TTC549 (cell line): Measurements from ENCODE around the gene DNAJC27.
"Not testable (repeated sequence)": the region's sequence is repeated elsewhere in the genome, so short reads cannot be mapped to it uniquely, and the experiment has no call there.

ENCODE experiments used
- FAIRE-seq: peaks from 2 replicates; lab custom pipeline; 2012; peaks lifted over from hg19 to GRCh38; lab: Jason Lieb, UNC

The DNAJC27 gene

DNA sequence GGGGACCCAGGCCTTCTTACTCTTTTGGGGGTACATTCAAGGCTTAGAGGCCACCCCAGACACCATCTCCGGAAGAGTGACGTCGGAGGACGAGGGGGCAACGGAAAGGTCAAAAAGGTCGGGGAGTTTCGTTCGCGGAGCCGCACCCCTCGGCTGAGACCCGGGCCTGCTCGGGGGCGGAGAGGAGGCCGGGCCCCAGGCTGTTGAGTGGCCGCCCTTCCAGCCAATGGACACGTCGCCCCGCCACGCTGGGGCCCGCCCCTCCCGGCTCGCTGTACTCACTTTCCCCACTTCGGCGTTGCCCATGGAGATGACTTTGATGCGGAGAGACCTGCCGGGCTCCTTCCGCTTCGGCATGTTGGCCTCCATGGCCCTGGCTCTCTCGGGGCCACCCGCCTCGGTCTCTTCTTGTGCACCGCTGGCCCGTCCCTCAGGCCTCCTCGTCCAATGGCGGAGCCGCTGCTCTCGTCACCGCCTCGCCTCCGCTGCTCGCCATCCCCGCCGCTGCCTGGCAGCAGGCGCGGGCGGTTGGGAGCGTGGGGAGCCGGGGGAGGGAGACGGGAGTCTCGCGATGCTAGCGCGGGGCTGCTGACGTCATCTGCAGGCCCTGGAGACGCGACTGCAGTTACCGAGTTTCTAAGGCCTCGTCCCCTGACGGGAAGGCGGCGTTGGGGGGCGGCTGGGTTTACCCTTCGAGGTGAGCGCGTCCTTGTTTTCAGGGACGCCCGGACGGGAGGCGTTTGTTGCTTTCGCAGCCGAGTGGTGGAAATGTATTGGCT lies at the start of gene DNAJC27:
Gene DNAJC27 (minus strand): TSS at position 420 of the 779 bp plus-strand sequence. CDS start 51 bp downstream, at position 369.
- FAIRE-seq, result peak; percentile 73

DNA sequence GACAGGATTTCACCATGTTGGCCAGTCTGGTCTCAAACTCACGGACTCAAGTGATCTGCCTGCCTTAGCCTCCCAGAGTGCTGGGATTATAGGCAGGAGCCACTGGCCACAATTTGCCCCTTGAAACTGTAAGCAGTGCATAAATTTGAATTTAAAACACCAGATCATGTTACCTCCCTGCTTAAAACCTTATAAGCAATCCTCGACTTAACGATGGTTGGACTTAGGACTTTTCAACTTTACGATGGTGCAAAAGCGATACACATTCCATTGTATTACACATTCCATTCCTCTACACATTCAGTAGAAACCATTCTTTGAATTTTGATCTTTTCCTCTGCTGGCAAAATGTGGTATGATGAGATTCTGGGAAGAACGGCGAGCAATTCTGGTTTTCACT lies 46.9 kb upstream of the DNAJC27 start:
- FAIRE-seq, result no peak

DNA sequence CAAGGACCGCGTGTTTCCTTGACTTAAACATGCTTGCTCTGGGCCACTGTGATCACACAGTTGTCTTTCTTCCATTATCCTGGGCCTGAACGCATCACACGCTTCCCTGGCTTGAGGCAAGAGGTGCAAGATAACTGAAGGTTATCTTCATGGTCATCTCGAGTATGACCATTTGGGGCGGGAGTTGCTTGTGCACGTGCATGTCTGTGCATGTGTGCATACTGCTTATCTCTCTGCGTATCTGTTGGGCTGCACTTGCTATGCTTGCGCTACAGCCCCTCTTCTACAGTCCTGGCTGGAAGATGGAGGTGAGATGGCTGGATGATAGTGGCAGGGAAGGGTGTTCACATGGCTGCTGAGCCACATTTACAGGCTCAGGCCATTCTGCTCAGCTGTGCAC lies 42.9 kb upstream of the DNAJC27 start:
- no peak for FAIRE-seq

DNA sequence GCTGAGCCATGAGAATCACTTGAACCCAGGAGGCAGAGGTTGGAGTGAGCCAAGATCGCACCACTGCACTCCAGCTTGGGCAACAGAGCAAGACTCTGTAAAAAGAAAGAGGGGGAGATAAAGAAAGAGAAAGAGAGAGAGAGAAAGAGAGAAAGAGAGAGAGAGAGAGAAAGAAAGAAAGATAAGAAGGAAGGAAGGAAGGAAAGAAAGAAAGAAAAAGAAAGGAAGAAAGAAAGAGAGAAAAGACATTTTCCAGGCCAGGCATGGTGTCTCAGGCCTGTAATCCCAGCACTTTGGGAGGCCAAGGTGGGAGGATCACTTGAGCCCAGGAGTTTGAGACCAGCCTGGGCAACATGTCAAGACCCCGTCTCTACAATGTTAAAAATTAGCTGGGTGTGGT lies 39.6 kb upstream of the DNAJC27 start:
- FAIRE-seq, result not testable (repeated sequence)

DNA sequence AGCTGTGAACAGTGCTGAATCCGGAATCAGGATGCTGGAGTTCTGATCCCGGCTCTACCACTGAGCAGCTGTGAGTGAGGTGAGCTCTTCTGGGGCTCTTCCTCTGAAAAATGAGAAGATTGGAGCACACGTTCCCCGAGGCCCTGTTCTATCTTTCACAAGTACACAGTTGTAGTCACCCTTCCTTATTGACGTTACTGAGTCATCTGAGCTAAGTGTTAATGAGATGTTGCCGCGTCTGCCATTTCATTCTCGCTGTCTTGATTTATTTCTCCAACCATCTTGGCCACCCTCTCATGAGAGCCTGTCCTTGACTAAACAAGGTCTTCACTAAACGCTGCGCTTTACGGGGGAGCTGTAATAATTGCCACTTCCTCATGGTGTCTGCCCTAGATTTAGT lies 38.2 kb upstream of the DNAJC27 start:
- no peak for FAIRE-seq

GRCh38 chr2:25002066-25002465 lies 30.3 kb upstream of the DNAJC27 start:
- FAIRE-seq, result no peak

DNA sequence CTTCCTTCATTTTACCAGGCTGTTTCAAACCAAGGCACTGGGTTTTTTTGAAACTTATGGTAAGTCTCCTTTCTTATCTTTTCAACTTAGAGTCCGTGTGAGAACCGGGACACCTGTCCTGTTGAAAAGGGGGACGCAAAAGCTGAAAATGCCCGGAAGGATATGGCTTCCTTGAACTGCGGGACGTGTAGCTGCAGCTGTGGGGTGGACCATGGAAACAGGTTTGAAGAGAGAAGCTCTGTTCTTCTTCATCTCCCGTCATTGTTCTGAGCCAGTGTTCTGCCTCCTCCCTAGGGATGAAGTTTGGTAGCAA lies 29.5 kb upstream of the DNAJC27 start:
- no peak for FAIRE-seq

DNA sequence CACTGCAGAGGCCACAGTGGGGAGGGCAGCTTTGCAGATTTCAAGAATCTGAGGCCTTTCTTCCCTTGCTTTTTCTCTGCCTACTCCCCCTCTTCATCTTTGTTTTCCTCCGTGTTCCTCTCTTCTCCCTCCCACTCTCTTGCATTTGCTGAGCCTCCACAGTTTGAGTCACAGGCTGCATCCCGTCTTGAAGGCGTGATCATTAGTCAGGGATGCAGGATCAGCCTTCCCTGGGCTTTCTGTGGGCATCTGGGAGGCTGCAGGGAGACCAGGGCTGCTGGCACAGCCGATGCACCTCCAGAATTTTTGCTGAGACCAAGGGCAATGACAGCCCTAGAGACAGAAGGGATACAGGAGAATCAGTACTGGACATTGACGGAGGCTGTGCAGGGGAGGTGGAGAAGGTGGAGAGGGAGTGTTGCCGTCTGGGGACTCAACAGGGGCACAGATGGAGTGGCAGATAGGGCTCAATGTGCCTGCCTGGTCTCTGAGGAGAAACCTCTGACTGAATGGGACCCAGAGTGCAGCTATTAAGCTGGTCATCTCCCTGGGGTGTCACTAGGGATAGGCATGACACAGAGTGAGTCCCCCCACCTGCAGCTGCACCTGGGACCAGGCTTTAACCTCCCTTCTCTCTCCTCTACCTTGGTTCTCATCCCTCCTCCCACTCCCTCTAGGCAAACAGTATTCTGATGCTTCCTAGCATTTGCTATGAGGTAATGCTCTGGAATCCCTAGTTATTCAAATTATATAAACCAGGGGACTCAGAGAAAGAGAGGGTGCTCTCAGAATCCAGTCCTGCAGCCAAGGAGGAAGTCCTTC lies 29.0 kb upstream of the DNAJC27 start:
- no peak for FAIRE-seq

GRCh38 chr2:25000036-25000435 lies 28.3 kb upstream of the DNAJC27 start:
- FAIRE-seq, result no peak

GRCh38 chr2:24999097-24999496 lies 27.3 kb upstream of the DNAJC27 start:
- FAIRE-seq, result not testable (repeated sequence)

- no peak for FAIRE-seq
These were observed 22.5 kb upstream of the DNAJC27 start for GRCh38 chr2:24994146-24994724.

DNA sequence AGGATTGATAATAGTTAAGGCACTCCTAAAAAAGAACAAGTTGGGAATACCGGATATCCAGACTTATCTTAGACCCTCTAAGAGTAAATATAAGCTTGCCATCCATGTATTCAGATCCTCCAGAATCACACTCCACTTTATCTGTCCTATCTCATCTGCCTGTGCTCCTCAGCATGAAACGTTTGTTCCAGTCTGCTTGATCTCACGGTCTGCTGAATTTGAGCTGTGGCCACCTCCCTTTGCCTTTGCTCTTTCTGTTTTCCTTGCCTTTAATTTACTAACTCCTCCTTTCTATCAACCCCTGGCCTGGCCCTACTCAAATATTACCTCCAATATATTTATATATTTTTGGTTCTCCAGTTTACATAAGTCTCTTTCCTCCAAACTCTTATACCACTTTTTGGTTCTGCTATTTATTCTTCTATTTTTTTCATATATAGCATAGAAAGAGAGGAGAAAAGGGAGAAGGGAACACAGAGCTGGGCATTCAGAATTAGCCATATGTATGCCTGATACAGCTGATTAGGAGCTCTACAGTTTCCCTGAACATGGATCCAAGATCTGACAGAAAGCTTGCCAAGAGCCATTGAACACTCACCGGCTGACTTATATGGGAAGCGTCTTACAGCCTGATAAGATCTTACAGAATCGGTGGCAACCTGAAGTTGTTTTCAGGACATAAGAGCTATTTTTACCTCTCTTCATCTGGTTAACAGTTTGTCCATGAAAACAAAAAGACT lies 21.8 kb upstream of the DNAJC27 start:
- no peak for FAIRE-seq

GRCh38 chr2:24986372-24986771 lies 14.6 kb upstream of the DNAJC27 start:
- FAIRE-seq, result no peak

DNA sequence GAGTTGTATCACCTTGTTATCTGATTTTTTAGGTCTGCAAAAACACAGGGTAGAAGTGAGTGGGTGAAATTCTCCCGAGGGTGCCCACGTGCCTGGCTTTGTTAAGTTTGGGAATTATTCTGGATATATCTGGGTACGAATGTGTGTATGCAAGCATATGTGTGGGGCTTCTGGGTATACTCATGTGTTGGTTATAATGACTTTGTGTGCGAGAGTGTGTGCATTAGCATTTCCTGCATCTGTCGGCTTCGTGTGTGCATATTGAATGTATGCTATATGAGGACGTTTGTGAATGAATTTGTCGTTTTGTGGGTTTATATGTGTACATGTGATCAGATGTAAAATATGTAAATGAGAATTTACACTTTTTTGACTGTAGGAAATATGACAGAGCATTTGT lies 13.8 kb upstream of the DNAJC27 start:
- no peak for FAIRE-seq

- FAIRE-seq, result no peak
These were observed 13.2 kb upstream of the DNAJC27 start for GRCh38 chr2:24984912-24985311.

DNA sequence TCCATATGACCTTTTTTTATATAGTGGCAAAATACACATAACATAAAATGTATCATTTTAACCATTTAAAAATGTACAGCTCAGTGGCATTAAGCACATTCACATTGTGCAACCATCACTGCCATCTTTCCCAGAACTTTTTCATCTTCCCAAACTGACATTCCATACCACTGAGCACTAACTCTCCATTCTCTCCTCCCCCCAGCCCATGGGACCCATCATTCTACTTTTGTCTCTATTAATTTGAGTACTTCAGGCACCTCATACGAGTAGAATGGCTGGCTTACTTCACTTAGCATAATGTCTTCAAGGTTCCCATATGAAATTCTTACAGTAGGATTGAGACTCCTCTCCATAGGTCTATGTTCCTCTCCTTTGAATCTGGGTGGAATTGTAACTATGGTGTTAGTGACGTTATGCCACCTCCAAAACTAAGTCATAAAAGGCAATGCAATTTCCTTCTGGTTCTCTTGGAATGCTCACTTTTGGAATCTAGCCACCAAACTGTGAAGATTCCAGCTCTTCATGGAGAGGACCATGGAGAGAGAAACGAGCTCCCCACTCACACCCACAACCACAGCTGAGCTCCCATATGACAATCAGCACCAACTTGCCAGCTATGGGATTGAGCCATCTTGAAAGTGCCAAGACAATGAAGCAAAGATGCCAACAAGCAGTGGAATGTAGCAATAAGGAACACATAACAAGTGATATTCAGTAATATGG lies 9.8 kb upstream of the DNAJC27 start:
- no peak for FAIRE-seq

GRCh38 chr2:24978661-24979060 lies 6.9 kb upstream of the DNAJC27 start:
- FAIRE-seq, result no peak

GRCh38 chr2:24977631-24978030 lies 5.9 kb upstream of the DNAJC27 start:
- no peak for FAIRE-seq

DNA sequence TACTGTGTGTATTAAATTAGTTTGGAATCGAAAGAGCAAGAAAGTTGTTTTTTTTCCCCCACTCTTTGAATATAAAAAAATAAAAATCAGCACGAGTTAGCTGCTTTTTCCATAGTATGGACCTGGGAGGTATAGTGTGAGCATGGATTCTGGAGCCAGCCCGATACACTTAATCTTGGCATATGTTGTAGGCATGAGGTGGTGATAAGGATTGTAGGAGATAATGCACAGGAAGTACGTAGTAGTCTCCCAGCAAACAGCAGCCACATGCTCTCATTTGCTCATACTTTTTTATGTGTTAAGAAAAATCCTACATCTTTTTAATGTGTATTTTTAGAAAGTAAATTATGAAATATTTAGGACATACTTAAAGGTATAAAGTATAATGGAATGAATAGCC lies 2.1 kb upstream of the DNAJC27 start:
- no peak for FAIRE-seq

- FAIRE-seq, result no peak
These were observed 683 bp upstream of the DNAJC27 start for GRCh38 chr2:24972315-24972961.

DNA sequence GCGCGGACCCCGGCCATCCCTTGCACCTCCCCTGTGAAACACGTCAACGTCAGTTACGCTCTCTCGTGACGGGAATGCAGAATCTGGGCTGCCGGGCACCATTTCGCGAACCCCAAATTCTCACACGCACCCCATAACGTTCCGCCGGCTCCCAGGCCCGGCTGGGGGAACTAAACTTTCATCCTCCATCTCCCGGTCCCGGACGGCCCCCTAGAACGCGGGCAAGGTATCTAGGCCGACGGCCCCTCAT lies 544 bp downstream of the DNAJC27 start:
- no peak for FAIRE-seq
